GM21367 (cell line): ENCODE measurements around the gene SH3RF1.

Source experiments
- ATAC-seq: cut with Tn5 transposase; IDR thresholded peaks from one replicate; pipeline ENCODE4 v1.9.1; 2021; ENCODE audit not compliant: unreplicated experiment

The SH3RF1 gene

DNA sequence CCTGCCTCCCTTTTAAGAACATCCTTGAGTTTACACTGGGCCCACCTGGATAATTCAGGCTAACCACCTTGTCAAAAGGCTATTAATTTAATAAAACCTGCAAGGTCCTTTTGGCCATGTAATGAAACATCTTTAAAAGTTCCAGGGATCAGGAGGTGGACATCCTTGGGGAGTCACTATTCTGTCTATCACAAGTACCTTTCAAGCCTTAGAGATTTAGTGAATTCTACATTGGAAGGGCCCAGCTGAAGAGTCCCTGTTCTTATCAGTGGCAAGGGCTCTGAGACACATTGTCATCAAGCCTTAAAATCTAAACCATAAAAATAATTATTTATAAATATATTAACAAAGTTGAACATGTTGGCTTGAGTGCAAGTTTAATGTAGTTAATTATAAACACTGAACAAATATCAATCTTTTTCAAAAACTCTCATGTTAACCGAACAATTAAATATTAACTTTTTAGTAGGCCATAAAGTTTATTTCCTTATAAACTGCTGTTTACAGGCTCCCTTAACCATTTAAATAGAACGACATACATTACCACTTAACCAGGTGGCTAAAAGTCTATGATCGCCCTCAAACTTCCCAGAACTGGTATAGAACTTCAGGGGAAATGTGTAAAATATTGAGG is 156.3 kb downstream of the SH3RF1 start:
- no peak for ATAC-seq

DNA sequence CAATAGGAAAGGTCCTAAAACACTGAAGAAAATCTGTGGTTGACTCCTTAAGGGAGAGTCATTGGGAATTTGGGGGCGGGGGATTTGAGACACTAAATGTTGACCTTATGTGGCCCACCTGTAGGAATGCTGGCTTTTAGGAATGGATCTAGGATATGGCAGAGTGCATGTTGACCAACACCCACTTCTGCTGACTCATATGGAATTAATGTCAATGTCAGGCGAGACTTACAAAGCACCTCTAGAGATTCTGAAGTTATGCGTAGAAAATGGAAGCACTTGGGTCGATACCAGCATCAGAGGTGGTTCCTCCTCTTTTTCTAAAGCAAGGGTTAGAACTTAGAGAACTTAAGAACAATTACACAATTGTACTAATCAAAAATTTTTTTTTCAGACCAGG is 160.1 kb downstream of the SH3RF1 start:
- ATAC-seq, result no peak

DNA sequence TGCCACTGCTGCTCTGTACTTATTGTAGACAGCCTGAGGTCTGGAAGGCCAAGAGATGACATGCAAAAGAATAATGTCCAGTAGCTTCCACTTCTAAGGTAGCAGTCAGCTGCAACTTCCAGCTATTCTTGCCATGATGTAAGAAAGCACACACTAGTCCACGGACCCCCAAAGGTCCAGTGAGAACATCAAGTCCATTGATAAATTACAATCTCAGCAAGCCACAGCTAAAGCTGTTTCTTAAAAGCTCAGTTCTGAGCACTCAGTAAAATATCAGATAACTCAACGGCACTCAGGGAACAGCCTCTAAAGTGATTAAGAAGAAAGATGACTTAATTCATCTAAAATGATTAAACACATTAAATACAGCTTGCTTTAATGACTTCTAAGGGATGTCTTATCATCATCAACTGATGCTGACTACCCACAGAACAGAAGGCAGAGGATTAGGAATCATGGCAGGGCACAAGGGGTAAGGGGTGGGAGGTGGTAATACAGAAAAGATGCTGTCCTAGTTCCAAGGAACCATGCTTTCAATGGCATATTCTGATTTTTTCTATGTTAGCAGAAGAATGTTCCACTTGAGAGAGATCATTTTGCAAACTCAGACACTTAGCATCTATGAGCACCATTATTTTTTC is 161.6 kb downstream of the SH3RF1 start:
- ATAC-seq, result no peak

DNA sequence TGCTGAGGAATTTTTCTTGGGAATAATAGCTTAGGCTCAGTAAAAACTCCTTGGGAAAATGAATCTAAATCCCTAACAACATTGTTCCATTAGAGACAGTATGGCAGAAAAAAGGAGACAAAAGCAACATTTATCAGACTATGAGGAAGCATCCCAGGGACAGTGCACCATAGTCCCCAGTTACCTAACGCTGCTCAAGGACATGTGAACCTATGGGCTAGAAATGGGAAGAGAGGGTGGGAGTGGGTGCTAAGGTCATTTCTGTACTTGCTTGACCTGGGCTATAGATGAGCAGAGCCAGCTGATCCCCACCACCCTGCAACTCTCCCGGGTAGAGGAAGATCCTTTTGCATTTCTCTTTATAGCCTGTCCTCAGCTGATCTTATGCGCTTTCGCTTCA is 162.5 kb downstream of the SH3RF1 start:
- no peak for ATAC-seq

DNA sequence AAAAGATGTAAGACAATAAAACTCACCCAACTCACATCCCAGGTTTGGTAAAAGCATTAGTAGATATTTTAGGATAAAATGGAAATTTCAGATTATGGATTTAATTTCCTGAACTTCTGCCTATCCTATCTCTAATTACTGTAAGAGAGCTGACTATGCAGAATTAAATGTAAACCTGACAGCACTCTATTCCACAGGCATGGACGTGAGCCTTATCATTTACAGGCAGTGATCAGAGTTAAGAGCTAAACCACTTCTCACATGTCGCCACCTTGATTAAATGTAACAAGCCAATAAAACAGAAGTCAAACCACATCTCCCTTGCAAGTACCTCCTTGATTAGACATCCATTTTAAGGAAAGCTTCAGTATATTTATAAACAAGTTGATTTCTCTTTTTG is 163.2 kb downstream of the SH3RF1 start:
- no peak for ATAC-seq

DNA sequence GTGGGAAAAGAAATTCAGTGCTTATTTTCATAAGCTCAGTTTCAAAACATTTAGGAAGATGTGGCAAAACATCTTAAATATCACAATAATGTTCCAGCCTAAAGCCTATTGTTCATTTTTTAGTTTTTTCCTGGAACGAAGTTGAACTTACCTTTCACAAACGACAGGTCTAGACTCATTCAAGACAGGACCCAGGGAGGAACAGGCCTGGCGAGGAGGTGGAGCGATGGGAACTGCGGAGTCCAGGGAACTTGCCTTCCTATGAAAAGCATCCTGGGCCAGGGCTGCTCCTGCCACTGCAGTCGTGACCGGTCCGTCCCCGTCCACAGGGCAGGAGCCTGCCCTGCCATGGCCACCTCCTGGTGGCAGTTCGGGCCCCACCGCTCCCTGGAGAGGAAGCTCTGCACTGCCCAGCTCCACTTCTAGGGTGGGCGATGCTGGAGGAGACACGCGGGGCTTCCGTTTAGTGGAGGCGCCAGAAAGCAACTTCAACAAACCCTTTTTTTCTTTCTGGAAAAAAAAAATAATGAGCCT is 164.0 kb downstream of the SH3RF1 start:
- ATAC-seq, result no peak

DNA sequence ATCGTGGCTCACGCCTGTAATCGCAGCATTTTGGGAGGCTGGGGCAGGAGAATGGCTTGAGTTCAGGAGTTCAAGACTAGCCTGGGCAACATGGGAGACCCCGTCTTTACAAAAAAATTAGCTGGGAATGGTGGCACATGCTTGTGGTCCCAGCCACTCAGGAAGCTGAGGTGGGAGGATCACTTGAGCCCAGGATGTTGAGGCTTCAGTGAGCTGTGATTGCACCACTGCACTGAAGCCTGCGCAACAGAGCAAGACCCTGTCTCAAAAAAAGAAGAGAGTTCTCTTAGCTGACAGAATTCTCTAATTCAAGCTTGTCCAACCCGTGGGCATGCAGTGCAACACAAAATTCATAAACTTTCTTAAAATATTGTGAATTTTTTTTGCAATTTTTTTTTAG is 165.1 kb downstream of the SH3RF1 start:
- no peak for ATAC-seq

DNA sequence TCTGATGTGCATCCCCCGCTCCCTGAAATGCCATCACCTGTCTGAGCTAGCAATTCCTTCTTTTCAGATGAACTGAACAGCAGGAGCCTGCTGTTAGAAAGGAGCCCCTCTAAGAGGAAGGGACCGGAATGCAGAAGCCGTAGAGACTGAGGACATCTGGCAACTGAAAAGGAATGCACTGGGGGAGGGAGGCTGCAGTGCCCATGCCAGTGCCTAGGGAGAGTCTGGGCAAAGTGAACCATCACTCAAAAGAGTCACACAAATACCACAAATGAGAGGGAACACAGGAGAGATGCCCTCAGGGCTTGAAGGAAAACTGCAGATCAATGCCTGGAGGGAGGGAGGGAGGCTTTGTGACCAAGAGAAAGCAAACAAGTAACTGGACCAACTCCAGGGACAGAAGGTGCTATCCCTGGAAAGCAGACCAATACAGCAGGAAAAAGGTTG is 166.8 kb downstream of the SH3RF1 start:
- ATAC-seq, result no peak

DNA sequence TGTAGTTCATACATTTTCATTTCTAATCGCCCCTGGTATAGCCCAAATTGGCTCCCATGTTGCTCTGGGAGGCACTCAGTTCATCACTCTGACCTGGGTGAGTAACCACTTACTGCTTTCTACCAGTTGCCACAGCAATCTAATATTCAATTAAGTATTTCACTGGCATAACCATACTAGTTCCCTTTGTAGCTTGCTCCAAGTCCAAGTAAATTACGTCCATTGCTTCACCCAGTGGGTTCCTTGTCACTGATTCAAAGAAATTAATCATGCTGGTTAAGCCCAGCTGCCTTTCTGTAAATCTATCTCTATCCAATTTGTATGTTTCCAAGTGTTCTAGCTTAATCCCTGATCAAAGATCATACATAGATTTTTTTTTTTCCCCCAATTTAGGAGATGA is 168.7 kb downstream of the SH3RF1 start:
- no peak for ATAC-seq

DNA sequence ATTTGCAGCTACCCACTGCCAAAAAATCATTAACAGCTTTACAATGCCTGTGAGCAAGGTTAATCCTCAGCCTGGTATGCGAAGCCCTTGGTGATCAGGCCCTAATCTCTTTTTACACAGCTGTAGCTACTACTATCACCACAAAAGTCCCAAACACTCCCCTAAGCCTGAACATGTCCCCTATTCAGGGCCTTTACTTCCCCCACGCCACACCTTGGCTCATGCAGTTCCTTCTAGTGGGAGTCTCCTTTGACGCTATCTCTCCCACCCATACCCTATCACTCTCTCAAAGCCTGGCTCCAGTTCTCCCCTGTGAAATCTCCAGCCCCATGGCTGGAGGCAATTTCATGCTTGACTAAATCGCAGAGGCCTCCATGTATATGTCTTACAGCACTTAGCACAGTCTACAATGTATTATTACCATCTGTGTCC is 170.1 kb downstream of the SH3RF1 start:
- ATAC-seq, result no peak

DNA sequence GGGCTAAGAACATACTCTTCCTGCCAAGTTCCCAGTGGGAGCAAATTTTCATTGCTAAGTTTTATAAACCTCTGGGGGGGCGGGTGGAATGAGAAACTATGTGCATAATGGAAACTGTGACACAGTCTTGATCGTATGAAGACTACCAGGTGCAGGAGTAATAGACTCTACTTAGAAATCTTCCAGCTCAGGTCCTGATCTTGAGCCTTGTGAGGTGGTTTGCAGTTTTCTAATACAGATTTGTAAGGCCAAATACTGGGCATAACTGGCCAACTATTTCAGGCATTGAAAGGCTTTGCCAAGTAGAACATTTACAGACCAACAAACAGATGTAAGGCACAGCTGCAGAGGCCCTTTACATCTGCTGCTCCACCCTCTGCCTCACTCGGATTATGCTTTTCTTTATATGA is 171.0 kb downstream of the SH3RF1 start:
- ATAC-seq, result peak; percentile 40

DNA sequence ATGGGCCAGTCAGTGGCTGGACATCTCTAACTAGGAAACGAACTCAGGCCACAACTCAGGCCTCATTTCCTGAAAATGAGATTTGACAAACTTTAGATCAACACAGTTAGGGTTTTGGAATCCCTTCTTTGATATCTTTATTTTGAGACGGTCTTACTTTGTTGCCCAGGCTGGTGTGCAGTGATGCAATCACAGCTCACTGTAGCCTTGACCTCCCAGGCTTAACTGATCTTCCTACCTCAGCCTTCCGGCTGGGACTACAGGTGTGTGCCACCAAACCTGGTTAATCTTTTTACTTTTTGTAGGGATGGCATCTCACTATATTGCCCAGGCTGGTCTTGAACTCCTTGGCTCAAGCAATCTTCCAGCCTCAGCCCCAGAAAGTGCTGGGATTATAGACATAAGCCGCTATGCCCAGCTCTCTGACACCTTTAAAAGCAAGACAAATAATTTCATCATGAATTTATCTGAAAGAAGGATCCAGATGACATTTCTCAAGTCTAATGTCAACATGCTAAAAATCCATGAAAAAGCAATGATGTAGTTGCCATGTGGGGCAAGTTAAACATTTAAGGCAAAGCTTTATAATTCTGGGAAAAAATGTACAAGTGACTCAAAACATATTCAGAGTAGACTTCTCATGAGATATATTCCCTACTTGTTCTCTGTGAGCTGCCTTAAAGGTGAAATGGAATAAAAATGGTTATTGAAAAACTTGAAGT is 171.6 kb downstream of the SH3RF1 start:
- peak; percentile 1 for ATAC-seq

DNA sequence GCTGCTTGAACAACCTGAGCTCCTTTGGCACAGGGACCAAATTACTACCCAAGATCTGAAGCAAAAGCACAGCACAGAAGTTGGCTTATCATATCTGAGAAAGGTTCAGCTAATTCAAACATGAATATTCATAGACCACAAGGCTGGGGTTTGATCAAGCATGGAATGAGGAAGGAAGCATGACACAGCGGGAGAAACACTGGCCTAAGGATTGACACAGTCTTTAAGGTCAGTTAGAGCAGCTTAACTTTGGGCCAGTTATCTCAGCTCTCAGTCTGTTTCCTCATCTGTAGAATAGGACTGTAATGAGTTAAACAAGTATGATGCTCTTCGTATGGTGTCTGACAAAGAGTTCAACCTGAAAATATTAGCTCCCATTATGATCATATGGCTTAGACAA is 172.2 kb downstream of the SH3RF1 start:
- peak; percentile 42 for ATAC-seq

DNA sequence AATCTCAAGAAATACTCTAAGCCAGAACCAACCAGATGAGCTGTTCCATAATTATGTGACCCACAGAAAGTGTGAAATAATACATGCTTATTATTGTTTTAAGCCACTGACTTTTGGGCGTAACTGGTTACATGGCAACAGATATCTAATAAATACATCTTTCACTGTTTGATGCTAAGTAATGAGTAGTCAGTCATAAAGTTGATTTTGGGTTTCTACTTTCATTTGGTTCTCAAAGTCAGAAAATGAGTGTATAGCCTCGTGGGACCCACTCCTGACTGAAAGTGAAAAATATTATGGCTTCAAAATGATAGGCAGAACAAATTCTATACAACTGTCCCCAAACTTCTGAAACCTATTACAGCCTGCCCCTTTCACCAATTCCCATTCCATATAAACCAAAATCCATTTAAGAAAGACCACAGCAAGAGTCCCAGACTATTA is 172.7 kb downstream of the SH3RF1 start:
- peak; percentile 38 for ATAC-seq

DNA sequence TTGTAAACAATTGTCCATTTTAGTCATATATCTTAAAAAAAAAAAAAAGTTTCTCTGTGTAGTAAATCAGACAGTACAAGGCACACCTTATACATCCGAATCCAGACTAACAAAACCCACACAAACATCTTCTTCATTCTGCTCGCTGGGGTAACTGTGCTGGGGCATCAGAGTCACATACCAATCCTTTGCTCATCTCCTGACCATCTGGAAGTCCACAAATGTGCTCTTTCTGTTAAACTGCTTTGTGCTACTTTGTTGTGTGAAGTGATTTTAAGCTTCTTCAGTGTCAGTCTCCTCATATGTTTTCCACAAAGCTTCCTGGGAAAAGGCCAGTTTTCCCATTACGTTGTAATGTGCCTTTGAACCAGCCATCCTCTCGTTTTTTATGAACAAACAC is 174.5 kb downstream of the SH3RF1 start:
- no peak for ATAC-seq

DNA sequence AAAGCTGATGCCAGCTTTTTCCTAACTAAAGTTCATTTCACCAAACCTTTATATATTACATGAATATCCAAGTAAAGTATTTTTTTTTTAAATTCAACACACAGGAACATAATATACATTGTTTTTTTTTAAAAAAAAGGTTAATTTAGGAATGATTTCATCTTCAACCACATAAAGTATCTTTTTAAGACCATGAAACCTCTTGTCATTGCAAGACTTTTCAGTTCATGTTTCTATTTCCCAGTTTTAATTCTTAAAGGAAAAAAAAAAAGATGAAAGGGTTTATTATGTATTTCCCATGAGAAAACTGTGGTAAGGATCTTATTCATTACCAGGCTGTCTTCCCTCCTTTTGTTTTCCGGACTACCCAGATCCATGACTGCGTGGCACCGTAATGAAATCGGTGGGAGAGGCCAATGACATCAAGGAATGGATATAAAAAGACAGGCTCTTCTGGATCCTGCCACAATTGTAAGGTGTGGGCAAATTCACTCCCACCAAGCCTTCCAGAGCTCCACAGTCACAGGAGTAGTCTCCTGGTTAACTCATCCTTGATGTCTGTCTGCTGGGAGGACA is 176.0 kb downstream of the SH3RF1 start:
- no peak for ATAC-seq

DNA sequence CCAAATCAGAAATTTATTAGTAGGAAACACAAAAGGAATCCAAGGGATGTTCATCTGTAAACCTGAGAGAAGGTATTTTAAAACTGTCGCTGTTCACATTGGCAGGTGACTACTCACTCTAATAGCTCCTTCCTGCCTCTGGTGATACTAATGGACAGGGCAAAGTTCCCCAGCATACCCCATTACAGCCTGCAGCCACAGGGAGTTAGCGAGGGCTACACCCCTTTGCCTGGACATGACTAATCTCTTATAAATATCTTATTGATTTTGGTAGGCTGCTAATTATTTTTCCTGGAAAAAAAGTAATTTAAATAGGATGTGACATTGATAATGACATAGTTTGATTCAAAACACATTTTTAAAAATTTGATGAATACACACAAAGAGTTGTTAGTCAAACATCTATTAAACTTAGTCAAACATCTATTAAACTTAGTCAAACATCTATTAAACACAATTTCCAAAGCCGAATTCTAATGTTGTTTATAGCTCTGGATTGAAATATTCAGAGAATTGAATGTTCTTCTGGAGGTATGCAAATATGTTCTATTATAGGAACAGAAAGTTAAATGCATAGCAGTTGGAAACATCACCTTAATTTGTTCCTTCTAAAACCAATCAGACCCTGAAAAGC is 177.8 kb downstream of the SH3RF1 start:
- ATAC-seq, result no peak

DNA sequence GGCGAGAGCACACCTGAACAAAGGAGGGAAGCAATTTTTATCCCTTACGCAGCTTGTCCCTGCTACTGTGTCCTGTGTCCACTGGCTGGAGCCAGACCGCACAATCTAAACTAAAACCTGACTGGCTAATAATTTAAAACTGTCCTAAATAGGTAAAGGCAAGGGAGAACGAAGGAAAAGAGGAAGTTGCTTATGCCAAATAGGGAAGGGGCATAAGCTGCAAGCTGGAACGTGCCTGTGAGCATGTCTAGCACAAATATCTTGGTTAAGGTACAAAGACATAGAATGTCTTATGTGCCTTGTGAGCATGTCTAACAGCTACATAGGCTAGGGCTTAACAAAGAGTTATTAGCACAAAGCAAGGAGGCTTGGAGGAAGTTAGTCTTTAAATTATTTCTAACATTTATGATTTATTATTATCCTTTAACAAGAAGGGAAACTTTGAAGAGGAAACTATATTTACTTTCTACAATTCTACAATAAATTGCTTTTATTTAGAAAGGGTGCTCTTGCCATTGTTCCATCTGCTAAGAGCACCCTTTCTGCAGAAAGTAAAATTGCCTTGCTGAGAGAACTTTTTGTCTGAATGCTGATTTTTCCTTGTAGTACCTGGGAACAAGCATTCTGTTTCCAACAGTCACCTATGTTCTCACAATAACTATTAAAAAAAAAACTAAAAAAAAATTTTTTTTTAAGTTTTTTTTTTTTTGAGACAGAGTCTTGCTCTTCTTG is 180.1 kb downstream of the SH3RF1 start:
- no peak for ATAC-seq

DNA sequence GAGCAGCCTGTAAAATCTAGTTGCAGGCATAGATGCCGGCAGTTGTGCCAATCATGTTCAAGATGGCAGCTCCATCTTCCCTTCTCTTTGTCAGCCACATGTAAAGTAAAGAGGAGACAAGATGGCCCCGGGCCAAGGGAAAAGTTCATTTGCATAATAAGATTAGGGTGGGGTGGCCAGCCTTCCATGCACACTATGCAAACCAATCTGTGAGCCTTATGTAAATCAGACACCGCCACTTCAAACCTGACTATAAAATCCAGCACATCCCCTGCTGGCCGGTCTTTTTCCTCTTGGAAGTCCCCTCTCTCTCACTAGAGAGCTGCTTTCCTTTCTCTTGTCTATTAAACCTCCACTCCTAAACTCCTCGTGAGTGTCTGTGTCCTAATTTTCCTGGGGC is 181.8 kb downstream of the SH3RF1 start:
- ATAC-seq, result no peak

DNA sequence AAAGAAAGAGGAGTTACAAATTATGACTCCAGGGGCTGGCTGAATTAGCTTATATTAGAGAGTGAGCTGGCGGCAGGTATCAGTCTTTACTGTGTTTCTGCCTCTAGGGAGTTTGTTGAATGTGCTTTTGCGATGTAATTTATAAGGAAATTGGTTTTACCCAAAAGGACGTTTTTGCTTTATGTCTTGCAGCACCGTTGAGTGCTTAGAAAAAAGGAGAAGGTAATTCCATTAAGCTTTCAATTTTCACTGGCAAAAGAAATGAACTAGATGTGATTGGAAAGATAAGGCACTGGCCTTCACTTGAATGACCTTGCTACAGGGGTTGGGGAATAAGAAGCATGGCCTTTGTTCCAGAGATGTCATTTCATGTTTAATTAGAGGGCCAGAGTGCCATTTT is 185.8 kb downstream of the SH3RF1 start:
- ATAC-seq, result no peak
